ENCODE data around the gene SON.

The SON gene

DNA sequence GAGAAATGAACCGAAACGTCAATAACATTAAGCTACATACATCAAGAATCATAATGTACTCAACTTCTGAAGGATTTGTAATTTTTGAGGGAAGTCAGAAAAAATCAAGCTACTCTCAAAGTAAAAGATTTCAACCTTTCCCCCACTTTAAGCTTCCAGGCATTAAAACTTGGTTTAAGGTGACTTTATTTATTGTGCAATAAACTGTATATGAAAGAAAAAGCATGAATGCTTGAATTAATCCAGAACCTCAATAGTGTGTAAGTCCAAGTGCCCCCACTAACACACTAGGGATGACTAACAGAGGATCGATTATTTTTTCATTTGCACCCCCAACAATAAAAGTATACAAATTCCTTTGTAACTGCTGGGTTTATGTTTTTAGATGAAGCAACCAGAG is 11.8 kb upstream of the SON start:
- Histone ChIP-seq H3K4me1 (ENCODE audit: control insufficient read depth, insufficient read depth, low read length) (no peaks in the 10 kb centered on the region), H3K9me3 (ENCODE audit: control insufficient read depth, insufficient read depth, low read depth, low read length) (no peaks in the 10 kb centered on the region), H3K36me3 (ENCODE audit: control insufficient read depth in 2 of 2, insufficient read depth in 1 of 2, low read length in 2 of 2) (peaks cover 97% of the 10 kb centered on the region in 2 experiments), H3K4me3 (ENCODE audit: low read depth, low read length) (no peak overlapping the region), H3K27ac (ENCODE audit: extremely low read depth, low read depth, low read length) (no peak overlapping the region)
- no peak for TF ChIP-seq ZNF24 (tag by site-specific recombination; IDR thresholded peaks at IDR 0.05)
- POLR2A ChIA-PET = interaction anchor here (0.7 to 1.9 kb wide), 4 partner anchors 12 to 640 kb away, joined by 3 to 8 read pairs (median 4); partner anchors contain the start of gene SON
- CTCF ChIA-PET = no interaction called here

DNA sequence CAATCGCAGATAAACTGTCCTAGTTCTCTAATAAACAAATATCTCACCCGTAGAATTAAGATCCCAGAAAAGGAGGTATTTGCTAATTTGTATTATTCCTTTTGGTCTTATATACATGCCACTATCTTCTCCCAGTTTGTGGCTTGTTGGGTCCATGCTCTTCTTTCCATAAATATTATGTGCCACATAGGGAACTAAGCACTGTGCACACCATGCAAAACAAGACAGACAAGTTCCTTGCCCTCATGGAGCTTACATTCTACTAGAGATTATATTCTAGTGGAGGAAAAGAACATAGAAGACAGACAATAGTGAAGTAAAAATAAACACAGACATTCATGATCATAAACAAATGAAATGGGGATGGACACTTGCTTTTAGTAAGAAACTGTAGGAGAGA is 5.6 kb upstream of the SON start:
- ChIA-PET CTCF (interaction anchor here (0.7 kb wide), 1 partner anchor 69 kb away, joined by 6 read pairs; no protein-coding TSS in a partner anchor), POLR2A (interaction anchor here (0.6 to 1.5 kb wide), 2 partner anchors 57 to 93 kb away, joined by 3 read pairs; no protein-coding TSS in a partner anchor)
- Histone ChIP-seq H3K9me3 (ENCODE audit: control insufficient read depth, insufficient read depth, low read depth, low read length) (no peaks in the 10 kb centered on the region), H3K4me3 (ENCODE audit: low read depth, low read length) (no peak overlapping the region), H3K4me1 (ENCODE audit: control insufficient read depth, insufficient read depth, low read length) (peaks cover 5% of the 10 kb centered on the region; the same call in 1 of the 2 replicates), H3K27ac (ENCODE audit: extremely low read depth, low read depth, low read length) (no peak overlapping the region), H3K36me3 (ENCODE audit: control insufficient read depth in 2 of 2, insufficient read depth in 1 of 2, low read length in 2 of 2) (peaks cover 62 to 75% of the 10 kb centered on the region in 2 experiments)
- TF ChIP-seq, protein P1, sequence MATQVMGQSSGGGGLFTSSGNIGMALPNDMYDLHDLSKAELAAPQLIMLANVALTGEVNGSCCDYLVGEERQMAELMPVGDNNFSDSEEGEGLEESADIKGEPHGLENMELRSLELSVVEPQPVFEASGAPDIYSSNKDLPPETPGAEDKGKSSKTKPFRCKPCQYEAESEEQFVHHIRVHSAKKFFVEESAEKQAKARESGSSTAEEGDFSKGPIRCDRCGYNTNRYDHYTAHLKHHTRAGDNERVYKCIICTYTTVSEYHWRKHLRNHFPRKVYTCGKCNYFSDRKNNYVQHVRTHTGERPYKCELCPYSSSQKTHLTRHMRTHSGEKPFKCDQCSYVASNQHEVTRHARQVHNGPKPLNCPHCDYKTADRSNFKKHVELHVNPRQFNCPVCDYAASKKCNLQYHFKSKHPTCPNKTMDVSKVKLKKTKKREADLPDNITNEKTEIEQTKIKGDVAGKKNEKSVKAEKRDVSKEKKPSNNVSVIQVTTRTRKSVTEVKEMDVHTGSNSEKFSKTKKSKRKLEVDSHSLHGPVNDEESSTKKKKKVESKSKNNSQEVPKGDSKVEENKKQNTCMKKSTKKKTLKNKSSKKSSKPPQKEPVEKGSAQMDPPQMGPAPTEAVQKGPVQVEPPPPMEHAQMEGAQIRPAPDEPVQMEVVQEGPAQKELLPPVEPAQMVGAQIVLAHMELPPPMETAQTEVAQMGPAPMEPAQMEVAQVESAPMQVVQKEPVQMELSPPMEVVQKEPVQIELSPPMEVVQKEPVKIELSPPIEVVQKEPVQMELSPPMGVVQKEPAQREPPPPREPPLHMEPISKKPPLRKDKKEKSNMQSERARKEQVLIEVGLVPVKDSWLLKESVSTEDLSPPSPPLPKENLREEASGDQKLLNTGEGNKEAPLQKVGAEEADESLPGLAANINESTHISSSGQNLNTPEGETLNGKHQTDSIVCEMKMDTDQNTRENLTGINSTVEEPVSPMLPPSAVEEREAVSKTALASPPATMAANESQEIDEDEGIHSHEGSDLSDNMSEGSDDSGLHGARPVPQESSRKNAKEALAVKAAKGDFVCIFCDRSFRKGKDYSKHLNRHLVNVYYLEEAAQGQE (tag by site-specific recombination; IDR thresholded peaks at IDR 0.05) = no peak
- TF ChIP-seq KLF8 (tag by site-specific recombination; IDR thresholded peaks at IDR 0.05) (no peak), ZNF416 (tag by site-specific recombination; IDR thresholded peaks at IDR 0.05) (no peak), ZNF157 (tag by site-specific recombination; IDR thresholded peaks at IDR 0.05) (no peak), SP7 (tag by site-specific recombination; IDR thresholded peaks at IDR 0.05) (no peak), ZNF146 (tag by site-specific recombination; IDR thresholded peaks at IDR 0.05) (no peak), ZNF169 (tag by site-specific recombination; IDR thresholded peaks at IDR 0.05) (no peak), SALL2 (tag by site-specific recombination; IDR thresholded peaks at IDR 0.05; ENCODE audit: borderline replicate concordance) (no peak), ZNF221 (tag by site-specific recombination; IDR thresholded peaks at IDR 0.05; ENCODE audit: borderline replicate concordance) (no peak), ZNF404 (tag by site-specific recombination; IDR thresholded peaks at IDR 0.05) (no peak), ZNF473 (tag by site-specific recombination; IDR thresholded peaks at IDR 0.05) (no peak), ZNF707 (tag by site-specific recombination; IDR thresholded peaks at IDR 0.05) (no peak), ZNF623 (tag by site-specific recombination; IDR thresholded peaks at IDR 0.05) (no peak)
- TF ChIP-seq, protein P2, sequence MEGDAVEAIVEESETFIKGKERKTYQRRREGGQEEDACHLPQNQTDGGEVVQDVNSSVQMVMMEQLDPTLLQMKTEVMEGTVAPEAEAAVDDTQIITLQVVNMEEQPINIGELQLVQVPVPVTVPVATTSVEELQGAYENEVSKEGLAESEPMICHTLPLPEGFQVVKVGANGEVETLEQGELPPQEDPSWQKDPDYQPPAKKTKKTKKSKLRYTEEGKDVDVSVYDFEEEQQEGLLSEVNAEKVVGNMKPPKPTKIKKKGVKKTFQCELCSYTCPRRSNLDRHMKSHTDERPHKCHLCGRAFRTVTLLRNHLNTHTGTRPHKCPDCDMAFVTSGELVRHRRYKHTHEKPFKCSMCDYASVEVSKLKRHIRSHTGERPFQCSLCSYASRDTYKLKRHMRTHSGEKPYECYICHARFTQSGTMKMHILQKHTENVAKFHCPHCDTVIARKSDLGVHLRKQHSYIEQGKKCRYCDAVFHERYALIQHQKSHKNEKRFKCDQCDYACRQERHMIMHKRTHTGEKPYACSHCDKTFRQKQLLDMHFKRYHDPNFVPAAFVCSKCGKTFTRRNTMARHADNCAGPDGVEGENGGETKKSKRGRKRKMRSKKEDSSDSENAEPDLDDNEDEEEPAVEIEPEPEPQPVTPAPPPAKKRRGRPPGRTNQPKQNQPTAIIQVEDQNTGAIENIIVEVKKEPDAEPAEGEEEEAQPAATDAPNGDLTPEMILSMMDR (tag by site-specific recombination; IDR thresholded peaks at IDR 0.05) = no peak
- TF ChIP-seq, protein P3, sequence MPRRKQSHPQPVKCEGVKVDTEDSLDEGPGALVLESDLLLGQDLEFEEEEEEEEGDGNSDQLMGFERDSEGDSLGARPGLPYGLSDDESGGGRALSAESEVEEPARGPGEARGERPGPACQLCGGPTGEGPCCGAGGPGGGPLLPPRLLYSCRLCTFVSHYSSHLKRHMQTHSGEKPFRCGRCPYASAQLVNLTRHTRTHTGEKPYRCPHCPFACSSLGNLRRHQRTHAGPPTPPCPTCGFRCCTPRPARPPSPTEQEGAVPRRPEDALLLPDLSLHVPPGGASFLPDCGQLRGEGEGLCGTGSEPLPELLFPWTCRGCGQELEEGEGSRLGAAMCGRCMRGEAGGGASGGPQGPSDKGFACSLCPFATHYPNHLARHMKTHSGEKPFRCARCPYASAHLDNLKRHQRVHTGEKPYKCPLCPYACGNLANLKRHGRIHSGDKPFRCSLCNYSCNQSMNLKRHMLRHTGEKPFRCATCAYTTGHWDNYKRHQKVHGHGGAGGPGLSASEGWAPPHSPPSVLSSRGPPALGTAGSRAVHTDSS (tag by site-specific recombination; IDR thresholded peaks at IDR 0.05) = no peak

Measured in HEK293 (cell line).